NCI-H128 (cell line): ENCODE results near the gene OMA1.
"Not testable (repeated sequence)": the region's sequence is repeated elsewhere in the genome, so short reads cannot be mapped to it uniquely, and the experiment has no call there.

Source experiments
- DNase-seq: peaks from one replicate; lab custom pipeline; 2025; ENCODE audit not compliant: unreplicated experiment; lab: John Stamatoyannopoulos, UW

Gene OMA1

DNA sequence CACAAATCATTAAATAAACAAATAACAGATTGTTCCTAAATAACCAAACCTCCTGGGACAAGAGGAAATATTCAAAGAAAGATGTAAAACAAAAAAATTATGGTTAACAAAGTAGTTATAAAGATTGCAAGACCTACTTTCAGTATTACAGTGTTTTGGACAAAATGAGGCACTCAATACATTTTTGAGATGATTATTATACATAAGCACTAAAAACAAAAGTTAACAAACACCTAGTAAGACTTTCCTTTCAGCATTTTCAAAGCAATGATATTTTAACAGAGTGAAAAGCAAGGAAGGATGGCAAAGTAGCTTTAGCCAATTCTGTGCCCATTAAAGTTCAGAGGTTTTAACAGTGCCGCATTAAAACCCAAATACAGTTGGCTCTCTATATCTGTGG lies 17.2 kb downstream of the OMA1 start:
- no peak for DNase-seq

DNA sequence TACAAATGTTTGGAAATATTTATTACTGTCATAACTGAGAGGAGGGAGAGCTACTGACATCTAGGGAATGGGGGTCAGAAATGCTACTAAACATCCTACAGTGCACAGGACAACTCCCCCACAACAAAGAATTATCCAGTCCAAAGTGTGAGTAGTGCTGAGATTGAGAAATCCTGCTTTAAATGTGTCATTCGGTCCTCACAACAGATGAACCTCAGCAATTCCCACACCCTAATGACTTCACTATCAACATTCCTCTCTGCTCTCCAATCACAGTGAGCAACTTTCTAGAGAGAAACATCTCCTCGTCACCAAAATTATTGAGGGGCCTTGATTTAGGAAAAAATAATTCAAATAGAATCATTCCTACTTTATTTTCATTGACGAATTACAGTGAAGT lies 18.0 kb downstream of the OMA1 start:
- DNase-seq, result no peak

GRCh38 chr1:58524353-58524945 lies 22.1 kb downstream of the OMA1 start:
- no peak for DNase-seq

- peak; percentile 35 for DNase-seq
These were observed 30.6 kb downstream of the OMA1 start for GRCh38 chr1:58515794-58516401.

DNA sequence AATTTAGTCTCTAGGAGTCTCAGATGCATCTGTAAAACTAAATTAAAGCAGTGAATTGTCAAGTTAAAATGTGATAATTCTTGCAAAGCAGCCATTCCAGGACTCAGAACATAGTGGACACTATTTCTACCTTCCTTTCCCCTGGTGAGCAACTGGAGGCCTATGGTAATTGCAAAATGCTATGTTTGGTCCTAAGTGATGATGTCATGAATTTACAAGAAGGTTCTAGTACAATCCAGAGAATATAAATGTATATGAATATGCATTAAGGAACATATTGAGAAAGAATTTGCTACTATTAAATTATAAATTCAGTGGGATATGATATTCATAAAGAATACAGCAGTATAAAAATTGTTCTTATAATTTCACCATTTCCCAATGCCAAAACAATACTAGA lies 32.6 kb downstream of the OMA1 start:
- DNase-seq, result no peak

GRCh38 chr1:58508629-58509028 lies 37.9 kb downstream of the OMA1 start:
- no peak for DNase-seq

DNA sequence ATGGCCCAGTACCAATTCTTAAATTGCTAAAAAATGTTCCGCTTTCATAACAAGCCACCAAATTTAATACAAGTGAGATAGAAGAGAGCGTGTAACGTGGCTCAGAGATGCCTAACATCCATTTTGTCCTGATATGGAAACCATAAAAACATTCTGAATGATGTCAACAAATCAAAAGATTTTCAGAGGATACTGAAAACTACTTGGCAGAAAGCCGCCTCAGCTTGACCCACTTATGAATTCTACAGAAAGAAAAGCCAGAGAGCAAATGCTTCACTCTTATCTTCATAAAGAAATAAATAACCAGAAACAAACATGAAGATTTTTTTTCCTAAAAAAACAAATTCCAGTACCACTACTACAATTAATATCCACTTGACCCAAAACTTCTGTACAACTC lies 41.2 kb downstream of the OMA1 start:
- no peak for DNase-seq

DNA sequence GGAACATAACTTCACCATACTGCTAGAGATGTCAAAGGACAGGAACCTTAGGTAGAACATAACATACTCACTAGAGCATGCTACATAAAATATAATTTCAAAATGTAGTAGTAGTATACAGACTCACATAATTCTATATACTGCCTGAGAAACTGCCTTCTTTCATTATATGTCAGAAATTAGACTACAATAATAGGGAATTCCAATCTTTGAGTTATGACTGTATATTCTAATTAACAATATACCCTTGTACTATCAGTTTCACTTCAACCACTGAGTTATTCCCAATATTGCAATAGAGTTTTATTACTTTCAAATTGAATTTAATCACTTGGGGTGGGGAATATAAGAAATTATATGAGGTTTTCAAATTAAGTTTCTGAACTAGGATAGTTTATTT lies 44.0 kb downstream of the OMA1 start:
- no peak for DNase-seq

- no peak for DNase-seq
These were observed 46.5 kb downstream of the OMA1 start for GRCh38 chr1:58500043-58500442.

DNA sequence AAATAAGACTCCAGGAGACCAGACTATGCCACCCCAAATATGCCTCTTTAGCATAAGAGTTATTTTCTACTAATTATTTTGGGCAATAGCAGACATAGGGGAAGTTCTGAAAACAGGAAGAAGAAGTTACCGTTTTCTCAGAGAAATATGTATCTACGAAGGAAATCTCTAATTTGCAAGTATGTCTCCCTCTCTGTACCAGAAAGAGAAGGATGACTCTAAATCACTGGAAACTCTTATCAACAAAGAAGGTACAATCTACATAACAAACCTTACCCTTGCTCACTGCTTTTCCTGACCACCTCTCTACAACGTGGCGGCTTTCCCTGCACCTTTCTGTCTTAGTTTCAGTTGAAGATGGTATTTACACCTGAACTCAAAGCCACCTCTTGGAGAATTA lies 49.0 kb downstream of the OMA1 start:
- DNase-seq, result no peak

DNA sequence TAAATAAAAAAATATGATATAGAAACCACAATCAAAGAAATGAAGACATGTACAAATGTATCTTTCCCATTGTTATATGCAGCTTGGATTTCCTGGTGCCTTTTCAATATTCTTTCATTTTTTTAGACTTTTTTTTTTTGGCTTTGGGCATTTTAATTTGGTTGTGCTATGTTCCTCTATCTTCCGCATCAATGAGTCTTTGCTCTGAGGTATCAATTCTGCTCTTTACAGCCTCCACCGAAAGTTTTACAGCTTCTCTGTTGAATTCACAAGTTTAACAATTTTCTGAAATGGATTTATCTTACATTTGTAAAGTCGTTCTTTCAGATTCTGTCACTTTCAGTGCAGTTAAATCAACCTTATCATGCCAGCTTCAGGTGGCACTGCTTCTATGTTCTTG lies 50.5 kb downstream of the OMA1 start:
- DNase-seq, result no peak

DNA sequence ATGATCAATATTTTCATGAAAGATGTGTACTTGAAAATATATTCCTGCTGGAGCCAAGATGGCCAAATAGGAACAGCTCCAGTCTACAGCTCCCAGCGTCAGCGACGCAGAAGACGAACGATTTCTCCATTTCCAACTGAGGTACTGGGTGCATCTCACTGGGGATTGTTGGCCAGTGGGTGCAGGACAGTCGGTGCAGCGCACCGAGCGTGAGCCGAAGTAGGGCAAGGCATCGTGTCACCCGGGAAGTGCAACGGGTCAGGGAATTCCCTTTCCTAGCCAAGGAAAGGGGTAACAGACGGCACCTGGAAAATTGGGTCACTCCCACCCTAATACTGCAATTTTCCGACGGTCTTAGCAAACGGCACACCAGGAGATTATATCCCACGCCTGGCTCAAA lies 57.6 kb downstream of the OMA1 start:
- not testable (repeated sequence) for DNase-seq

- DNase-seq, result no peak
These were observed 59.5 kb downstream of the OMA1 start for GRCh38 chr1:58487002-58487401.

GRCh38 chr1:58481962-58482361 lies 64.6 kb downstream of the OMA1 start:
- no peak for DNase-seq

- no peak for DNase-seq
These were observed 66.3 kb downstream of the OMA1 start for GRCh38 chr1:58480191-58480590.

DNA sequence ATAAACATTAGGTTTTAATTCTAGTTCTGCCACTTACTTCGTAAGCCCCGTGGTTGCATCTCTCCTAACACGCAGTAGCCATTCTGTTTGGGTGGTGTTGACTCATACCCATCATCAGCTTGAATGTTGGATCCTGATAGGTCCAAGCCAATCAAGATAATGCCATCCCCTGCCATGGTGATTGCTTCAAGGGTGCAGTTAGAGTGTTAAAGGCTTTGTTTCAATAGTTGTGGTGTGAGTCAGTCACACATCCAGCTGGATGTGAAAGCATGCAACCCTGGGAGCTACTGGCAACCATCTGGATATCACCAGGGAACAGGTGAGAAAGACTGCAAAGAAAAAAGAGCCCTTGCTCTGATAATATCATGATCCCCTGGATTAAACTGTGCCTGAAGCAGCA lies 69.1 kb downstream of the OMA1 start:
- DNase-seq, result no peak

GRCh38 chr1:58476179-58476578 lies 70.3 kb downstream of the OMA1 start:
- no peak for DNase-seq

DNA sequence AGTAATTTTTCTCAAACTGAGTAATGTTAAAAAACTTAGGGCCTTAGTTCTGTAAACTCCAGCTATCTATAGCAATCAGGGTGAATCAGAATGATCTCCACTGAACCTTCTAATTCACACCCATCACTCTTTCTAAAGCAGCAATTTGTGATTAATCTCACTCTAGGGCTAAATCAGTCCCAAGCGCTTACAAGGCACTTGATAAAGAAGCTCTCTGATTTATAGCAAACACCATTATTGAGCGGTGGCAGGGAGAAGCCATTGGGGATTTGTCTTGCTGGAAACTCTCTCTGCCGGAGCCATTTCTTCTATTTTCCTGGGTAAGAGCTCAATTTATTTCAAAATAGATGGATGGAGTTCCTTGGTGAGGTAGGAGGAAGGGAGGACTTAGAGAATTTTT lies 77.0 kb downstream of the OMA1 start:
- DNase-seq, result no peak

DNA sequence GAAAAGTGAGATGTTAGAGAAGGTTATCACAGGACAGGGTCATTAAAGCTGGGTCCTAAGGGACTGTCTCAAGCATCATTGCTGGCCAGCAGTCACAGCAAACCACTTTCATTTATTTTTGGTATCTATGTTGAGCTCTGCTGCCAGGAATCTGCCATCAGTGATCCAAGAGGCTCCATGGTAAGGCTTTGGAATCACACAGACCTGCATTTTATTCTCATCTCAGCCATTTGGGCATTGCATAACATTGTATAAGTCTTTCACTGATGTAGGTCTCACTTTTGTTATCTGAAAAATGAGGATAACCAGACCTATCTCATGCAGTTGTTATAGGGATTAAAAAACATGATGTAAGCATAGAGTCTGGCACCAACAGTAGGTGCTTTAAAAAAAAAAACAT lies 77.5 kb downstream of the OMA1 start:
- DNase-seq, result no peak

DNA sequence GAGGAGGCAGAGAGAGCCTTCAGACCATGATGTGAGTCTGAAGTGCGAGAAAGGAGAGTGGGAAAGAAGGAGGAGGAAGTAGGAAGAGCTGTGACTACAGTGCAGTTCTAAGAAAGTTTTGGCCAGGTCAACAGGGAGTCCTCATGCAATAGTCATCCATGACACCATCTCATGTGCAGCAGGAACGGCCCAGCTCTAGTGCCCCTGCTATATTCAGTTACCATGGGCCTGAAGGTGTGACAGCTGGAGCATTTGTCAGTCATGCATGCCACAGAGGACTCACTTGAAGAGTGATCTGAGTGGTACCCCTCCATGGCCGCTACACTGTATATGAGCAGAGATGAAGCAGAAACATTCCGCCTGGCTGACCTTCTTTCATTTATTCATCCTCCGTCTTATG lies 77.9 kb downstream of the OMA1 start:
- DNase-seq, result no peak

DNA sequence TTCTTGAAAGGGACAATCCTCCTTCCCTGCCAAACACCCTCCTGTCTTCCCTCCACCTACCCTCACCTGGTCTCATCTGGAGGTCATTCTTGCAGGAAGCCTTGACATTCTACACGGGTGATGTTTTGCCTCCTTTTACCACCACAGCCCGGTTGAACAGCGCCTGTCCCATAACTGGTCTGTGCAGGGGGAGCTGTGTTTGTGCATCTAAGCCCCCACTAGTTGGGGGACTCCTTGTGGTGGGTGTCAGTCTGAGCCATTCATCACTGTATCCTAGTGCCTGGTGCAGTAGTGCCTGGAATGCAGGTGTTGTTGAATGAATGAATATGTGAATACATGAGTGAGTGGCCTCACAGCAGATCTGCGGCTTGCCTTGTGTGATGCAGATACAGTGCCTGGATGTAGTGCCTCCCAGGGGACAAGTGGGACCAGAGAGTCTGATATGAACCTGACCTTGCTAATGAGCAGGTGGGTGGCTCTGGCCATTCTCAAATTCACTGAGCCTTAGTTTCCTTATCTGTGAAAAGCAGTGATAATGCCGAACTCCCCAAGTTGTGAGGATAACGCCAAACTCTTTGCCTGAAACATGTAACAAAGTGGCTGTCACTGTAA lies 79.8 kb downstream of the OMA1 start:
- DNase-seq, result no peak

- DNase-seq, result no peak
These were observed 80.5 kb downstream of the OMA1 start for GRCh38 chr1:58465825-58466629.
